Activated T-helper 17 cell treated with anti-CD3 and anti-CD28 coated beads, Interleukin-2, amount 50 U/mL, for 72 hours (primary cell): ENCODE results near the gene MFGE8. TPM values are rescaled to one million over a fixed set of nuclear protein-coding genes. Genes with fewer than 3 reads are reported as not detected.
"Not testable (repeated sequence)": the region's sequence is repeated elsewhere in the genome, so short reads cannot be mapped to it uniquely, and the experiment has no call there.

ENCODE experiments used
- ATAC-seq: fragments of 150-1000 bp; cut with Tn5 transposase; replicated peaks from 2 replicates; pipeline ENCODE4 v1.10.0; 2021; ENCODE audit warnings: mild to moderate bottlenecking, moderate library complexity
- H3K27ac Mint-ChIP-seq: one replicate; pipeline ENCODE4 v1.8.0; 2022; ENCODE audit warnings: mixed read lengths
- H3K27me3 Mint-ChIP-seq: one replicate; pipeline ENCODE4 v1.8.0; 2022; ENCODE audit warnings: mixed read lengths
- H3K36me3 Mint-ChIP-seq: one replicate; pipeline ENCODE4 v1.8.0; 2022; ENCODE audit warnings: low read depth, mild to moderate bottlenecking, mixed read lengths
- H3K4me1 Mint-ChIP-seq: one replicate; pipeline ENCODE4 v1.8.0; 2022; ENCODE audit warnings: mixed read lengths
- H3K4me3 Mint-ChIP-seq: one replicate; pipeline ENCODE4 v1.8.0; 2022; ENCODE audit warnings: mild to moderate bottlenecking, mixed read lengths
- H3K9me3 Mint-ChIP-seq: one replicate; pipeline ENCODE4 v1.8.0; 2022; ENCODE audit warnings: mixed read lengths
- total RNA-seq, 2 donors: library from RNA; stranded (reverse); gene quantifications; one replicate each; pipeline ENCODE4 v1.2.3, GENCODE V29; 2022

MFGE8 gene
- total RNA-seq, 2 donors from 2014 or later: 17.0 to 19.2 TPM

GRCh38 chr15:88930579-88930978 lies 17.4 kb upstream of the MFGE8 start:
- Mint-ChIP-seq H3K4me3 (no peak overlapping the region), H3K27me3 (peaks cover 20% of the 10 kb centered on the region), H3K9me3 (no peaks in the 10 kb centered on the region), H3K27ac (no peak overlapping the region), H3K36me3 (no peaks in the 10 kb centered on the region), H3K4me1 (no peaks in the 10 kb centered on the region)
- no peak for ATAC-seq

GRCh38 chr15:88929358-88930098 lies 16.3 kb upstream of the MFGE8 start:
- not testable (repeated sequence) for H3K4me3 Mint-ChIP-seq, H3K4me1 Mint-ChIP-seq, ATAC-seq, H3K36me3 Mint-ChIP-seq, H3K9me3 Mint-ChIP-seq, H3K27ac Mint-ChIP-seq
- H3K27me3 Mint-ChIP-seq: peaks cover 16% of the 10 kb centered on the region

DNA sequence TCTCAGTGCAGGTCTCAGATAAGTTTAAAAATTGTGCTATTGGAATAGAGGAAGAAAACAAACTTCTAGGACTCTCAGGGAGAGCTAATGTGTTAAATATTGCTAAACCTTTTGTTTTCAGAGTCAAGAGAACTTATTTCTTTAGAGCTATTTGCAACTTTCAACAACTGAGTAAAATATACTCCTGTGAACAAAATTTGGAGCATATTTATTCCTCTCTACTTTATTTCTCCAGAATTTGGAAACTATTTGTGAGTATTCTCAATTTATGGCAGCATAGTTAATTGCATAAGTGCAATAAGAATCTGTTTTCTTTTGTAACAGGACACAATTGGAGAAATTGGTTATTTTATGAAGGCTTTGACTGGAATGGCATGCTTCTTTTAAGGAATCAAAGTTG lies 15.0 kb upstream of the MFGE8 start:
- peaks cover 18% of the 10 kb centered on the region for H3K27me3 Mint-ChIP-seq
- not testable (repeated sequence) for ATAC-seq, H3K4me3 Mint-ChIP-seq, H3K27ac Mint-ChIP-seq, H3K4me1 Mint-ChIP-seq, H3K9me3 Mint-ChIP-seq, H3K36me3 Mint-ChIP-seq

- Mint-ChIP-seq H3K4me1 (peaks cover 13% of the 10 kb centered on the region), H3K27me3 (peaks cover 27% of the 10 kb centered on the region)
- not testable (repeated sequence) for H3K9me3 Mint-ChIP-seq, H3K27ac Mint-ChIP-seq, ATAC-seq, H3K36me3 Mint-ChIP-seq, H3K4me3 Mint-ChIP-seq
These were observed 12.5 kb upstream of the MFGE8 start for GRCh38 chr15:88925648-88926047.

- peak; percentile 92 for ATAC-seq
- not testable (repeated sequence) for H3K36me3 Mint-ChIP-seq, H3K9me3 Mint-ChIP-seq
- Mint-ChIP-seq H3K4me3 (peak overlapping the region; percentile 54), H3K27ac (peak overlapping the region; percentile 62), H3K27me3 (peaks cover 33% of the 10 kb centered on the region), H3K4me1 (peaks cover 28% of the 10 kb centered on the region)
These were observed 7.8 kb upstream of the MFGE8 start for GRCh38 chr15:88920892-88921435.

DNA sequence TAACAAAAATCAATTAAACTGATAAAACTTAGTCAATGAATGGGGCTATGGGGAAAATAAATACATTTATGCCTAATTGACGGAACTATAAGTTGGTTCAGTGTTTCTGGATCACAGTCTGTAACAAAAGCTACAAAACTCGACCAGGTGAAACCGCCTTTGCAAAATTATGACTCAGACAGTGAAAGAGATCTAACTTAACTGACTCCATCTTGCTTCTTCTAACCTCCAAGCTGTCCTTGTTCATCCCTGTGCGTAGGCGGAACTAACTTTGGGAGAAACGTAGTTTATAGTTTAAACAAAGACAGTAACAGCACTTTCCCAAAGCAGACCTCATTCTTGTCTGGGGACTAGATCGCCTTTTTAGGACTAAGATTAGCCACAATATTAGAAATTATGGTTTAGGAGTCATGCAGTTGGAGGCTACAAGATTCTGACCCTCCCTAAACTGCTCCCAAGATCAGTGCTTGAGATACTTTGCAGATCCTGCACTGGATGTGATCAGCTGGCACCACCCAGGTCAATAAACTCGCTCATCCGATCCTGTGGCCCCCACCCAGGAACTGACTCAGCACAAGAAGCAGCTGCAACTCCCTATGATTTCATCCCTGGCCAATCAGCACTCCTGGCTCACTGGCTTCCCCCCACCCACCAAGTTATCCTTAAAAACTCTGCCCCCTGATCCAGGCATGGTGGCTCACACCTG lies 7.2 kb upstream of the MFGE8 start:
- peaks cover 28% of the 10 kb centered on the region for H3K4me1 Mint-ChIP-seq
- H3K4me3 Mint-ChIP-seq: peak overlapping the region; percentile 54
- peaks cover 35% of the 10 kb centered on the region for H3K27me3 Mint-ChIP-seq
- peak; percentile 23 for ATAC-seq
- no peaks in the 10 kb centered on the region for H3K36me3 Mint-ChIP-seq
- H3K9me3 Mint-ChIP-seq: no peaks in the 10 kb centered on the region
- H3K27ac Mint-ChIP-seq: peak overlapping the region; percentile 62

GRCh38 chr15:88918738-88919137 lies 5.6 kb upstream of the MFGE8 start:
- Mint-ChIP-seq H3K4me3 (peak overlapping the region; percentile 43), H3K27ac (peak overlapping the region; percentile 11), H3K27me3 (peaks cover 32% of the 10 kb centered on the region), H3K36me3 (no peaks in the 10 kb centered on the region), H3K9me3 (no peaks in the 10 kb centered on the region), H3K4me1 (peaks cover 25% of the 10 kb centered on the region)
- ATAC-seq: peak; percentile 81

DNA sequence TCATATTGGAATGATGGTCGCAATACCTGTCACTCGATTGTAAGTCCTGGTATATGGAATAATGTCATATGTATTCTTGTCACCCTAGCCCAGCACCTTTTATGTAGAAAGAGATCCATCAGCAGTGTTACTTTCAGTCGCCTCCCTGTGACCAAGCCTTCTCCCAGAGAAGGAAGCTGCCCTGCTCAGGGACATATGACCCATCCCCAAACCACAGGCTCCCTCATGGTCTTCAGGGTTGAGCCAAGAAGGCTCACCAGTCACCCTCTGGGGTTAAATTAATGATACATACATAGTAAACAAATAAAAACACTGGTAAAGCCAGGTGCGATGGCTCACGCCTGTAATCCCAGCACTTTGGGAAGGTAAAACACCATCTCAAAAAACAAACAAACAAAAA lies 4.6 kb upstream of the MFGE8 start:
- H3K9me3 Mint-ChIP-seq: no peaks in the 10 kb centered on the region
- H3K36me3 Mint-ChIP-seq: no peaks in the 10 kb centered on the region
- H3K27ac Mint-ChIP-seq: no peak overlapping the region
- H3K4me1 Mint-ChIP-seq: peaks cover 23% of the 10 kb centered on the region
- H3K27me3 Mint-ChIP-seq: peaks cover 25% of the 10 kb centered on the region
- no peak overlapping the region for H3K4me3 Mint-ChIP-seq
- ATAC-seq: no peak

DNA sequence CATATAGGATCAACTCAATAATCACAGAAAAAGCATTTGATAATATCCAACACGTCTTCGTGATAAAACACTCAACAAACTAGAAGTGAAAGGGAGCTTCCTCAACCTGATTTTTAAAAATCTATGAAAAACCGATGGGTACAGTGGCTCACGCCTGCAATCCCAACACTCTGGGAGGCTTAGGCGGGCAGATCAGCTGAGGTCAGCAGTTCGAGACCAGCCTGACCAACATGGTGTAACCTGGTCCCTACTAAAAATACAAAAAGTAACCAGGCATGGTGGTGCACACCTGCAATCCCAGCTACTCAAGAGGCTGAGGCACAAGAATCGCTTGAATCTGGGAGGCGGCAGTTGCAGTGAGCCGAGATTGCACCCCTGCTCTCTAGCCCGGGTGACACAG lies 2.2 kb upstream of the MFGE8 start:
- ATAC-seq: no peak
- Mint-ChIP-seq H3K27ac (no peak overlapping the region), H3K36me3 (no peaks in the 10 kb centered on the region), H3K27me3 (peaks cover 10% of the 10 kb centered on the region), H3K4me1 (peaks cover 20% of the 10 kb centered on the region), H3K4me3 (no peak overlapping the region), H3K9me3 (no peaks in the 10 kb centered on the region)

GRCh38 chr15:88913850-88914169 lies 631 bp upstream of the MFGE8 start:
- no peak for ATAC-seq
- peaks cover 11% of the 10 kb centered on the region for H3K4me1 Mint-ChIP-seq
- H3K27ac Mint-ChIP-seq: peak overlapping the region; percentile 31
- no peaks in the 10 kb centered on the region for H3K36me3 Mint-ChIP-seq
- no peaks in the 10 kb centered on the region for H3K9me3 Mint-ChIP-seq
- peak overlapping the region; percentile 83 for H3K4me3 Mint-ChIP-seq
- peaks cover 7% of the 10 kb centered on the region for H3K27me3 Mint-ChIP-seq

GRCh38 chr15:88912500-88912921 lies 668 bp downstream of the MFGE8 start:
- Mint-ChIP-seq H3K27ac (no peak overlapping the region), H3K4me3 (peak overlapping the region; percentile 83), H3K9me3 (no peaks in the 10 kb centered on the region), H3K36me3 (no peaks in the 10 kb centered on the region), H3K27me3 (peaks cover 4% of the 10 kb centered on the region), H3K4me1 (peaks cover 9% of the 10 kb centered on the region)
- no peak for ATAC-seq

DNA sequence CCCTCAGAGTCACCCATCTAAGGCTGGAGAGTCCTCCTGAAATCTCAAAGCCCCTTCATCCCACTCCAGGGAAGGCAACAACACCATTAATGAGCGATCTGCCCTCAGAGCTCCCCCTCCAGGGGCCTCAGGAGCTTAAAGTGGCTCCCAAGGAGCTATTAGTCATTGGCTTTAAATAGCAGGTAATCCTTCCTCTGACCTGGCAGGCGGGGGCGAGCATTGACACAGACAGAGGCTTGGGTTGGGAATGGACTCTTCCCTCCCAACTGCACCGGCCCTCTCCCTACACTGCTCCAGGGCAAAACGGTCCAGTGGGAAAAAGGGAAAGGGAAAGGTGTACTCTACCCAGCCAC lies 1.4 kb downstream of the MFGE8 start:
- Mint-ChIP-seq H3K27ac (no peak overlapping the region), H3K27me3 (peaks cover 3% of the 10 kb centered on the region), H3K4me3 (peak overlapping the region; percentile 83), H3K9me3 (no peaks in the 10 kb centered on the region), H3K36me3 (no peaks in the 10 kb centered on the region), H3K4me1 (peaks cover 9% of the 10 kb centered on the region)
- ATAC-seq: no peak

GRCh38 chr15:88909956-88910831 lies 3.0 kb downstream of the MFGE8 start:
- Mint-ChIP-seq H3K27me3 (no peaks in the 10 kb centered on the region), H3K36me3 (no peaks in the 10 kb centered on the region), H3K27ac (peak overlapping the region; percentile 19), H3K4me3 (no peak overlapping the region), H3K9me3 (no peaks in the 10 kb centered on the region), H3K4me1 (peaks cover 9% of the 10 kb centered on the region)
- ATAC-seq: no peak

DNA sequence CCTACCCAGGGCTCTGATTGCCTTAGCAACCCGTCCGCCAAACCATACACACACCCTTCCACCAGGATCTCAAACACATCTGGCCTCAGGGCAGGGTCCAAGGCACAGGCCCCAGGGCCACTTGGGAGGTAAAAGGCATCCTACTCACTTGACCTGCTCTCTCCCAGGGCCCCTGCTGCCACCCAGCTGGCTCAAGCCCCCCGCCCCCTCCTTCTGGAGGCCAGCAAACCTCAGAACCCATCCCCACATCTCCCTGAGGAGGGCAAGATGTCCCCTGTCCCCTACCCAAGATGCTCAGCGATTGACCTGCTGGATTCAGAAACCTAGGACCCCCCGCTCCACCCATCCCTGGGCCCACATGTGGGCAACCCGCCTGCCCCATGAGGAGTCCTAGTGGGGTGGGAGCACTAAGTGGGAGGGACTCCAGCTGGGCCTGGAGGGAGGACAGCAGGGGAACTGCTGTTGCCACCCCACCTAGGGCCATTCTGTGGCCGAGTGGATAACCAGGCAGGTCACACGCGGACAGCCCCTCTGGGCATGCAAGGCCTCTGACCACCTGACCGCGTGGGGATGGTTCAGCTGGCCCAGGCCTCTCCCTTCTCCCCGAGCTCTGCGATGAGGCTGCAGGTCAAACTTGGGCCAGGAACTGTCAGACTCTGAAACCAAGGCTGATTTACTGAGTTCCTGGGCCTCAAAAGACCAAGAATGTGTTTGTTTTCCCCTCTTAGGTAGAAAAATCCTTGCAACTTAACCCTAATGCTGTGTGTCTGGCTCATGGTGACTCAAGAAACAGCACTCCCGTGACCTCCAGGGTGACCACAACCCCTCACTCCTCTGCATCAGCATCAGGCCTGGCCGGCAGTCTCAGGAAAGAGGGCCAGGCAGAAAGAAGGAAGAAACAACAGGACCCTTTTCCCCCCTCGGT lies 4.2 kb downstream of the MFGE8 start:
- H3K4me1 Mint-ChIP-seq: peaks cover 15% of the 10 kb centered on the region
- H3K27ac Mint-ChIP-seq: no peak overlapping the region
- no peaks in the 10 kb centered on the region for H3K27me3 Mint-ChIP-seq

More for the DNA sequence above, 4.2 kb downstream of the MFGE8 start:
- ATAC-seq: no peak
- Mint-ChIP-seq H3K36me3 (no peaks in the 10 kb centered on the region), H3K4me3 (no peak overlapping the region), H3K9me3 (no peaks in the 10 kb centered on the region)
